B cell (primary cell): ENCODE measurements around the gene PDZRN4. TPM values are rescaled to one million over a fixed set of nuclear protein-coding genes. Genes with fewer than 3 reads are reported as not detected.
"Not testable (repeated sequence)": the region's sequence is repeated elsewhere in the genome, so short reads cannot be mapped to it uniquely, and the experiment has no call there.

Experiments
- ATAC-seq: fragments of 200-7000 bp; cut with Tn5 transposase; one replicate; pipeline ENCODE4 v1.10.0; 2021; ENCODE audit warnings: low read depth, mild to moderate bottlenecking, moderate number of reproducible peaks, moderate library complexity
- CTCF ChIA-PET: fragments of 350-600 bp; sonication (Branson Sonifier 250); formaldehyde crosslinking; loops from one replicate; lab custom pipeline; 2021; ENCODE audit warnings: antibody characterized with exemption, inconsistent platforms; lab: Charles Lee
- POLR2A ChIA-PET: fragments of 350-600 bp; sonication (Branson Sonifier 250); formaldehyde crosslinking; loops from one replicate; lab custom pipeline; 2021; ENCODE audit warnings: antibody characterized with exemption; lab: Charles Lee
- DNase-seq: peaks from one replicate; pipeline ENCODE4 v3.0.0; 2013
- H2AFZ ChIP-seq: 2 replicates; pipeline ENCODE4 v1.6.1; 2012; ENCODE audit warnings: mild to moderate bottlenecking, low read depth, low read length; ENCODE audit not compliant: insufficient read depth, poor library complexity, severe bottlenecking
- H3K27ac ChIP-seq, 2 donors: 1 replicate in 1 of 2; 2 replicates in 1 of 2; pipeline ENCODE4 v1.5.1; 2012 to 2013; ENCODE audit warnings: low read length in 2 of 2, mild to moderate bottlenecking in 2 of 2, moderate library complexity in 1 of 2
- H3K27me3 ChIP-seq, 4 experiments: fragments of 200-600 bp in 1 of 4; sonication (generic) in 1 of 4; replicated peaks in 1 of 4; 1 replicate in 2 of 4; 2 replicates in 2 of 4; pipeline versions ENCODE4 v1.6.1 to v1.7.0; 2013 to 2016; ENCODE audit warnings: low read length in 3 of 4, mild to moderate bottlenecking in 2 of 4, mixed read lengths in 1 of 4, moderate library complexity in 1 of 4; ENCODE audit not compliant: insufficient read depth in 4 of 4, control insufficient read depth in 3 of 4; ENCODE audit errors: control extremely low read depth in 1 of 4
- H3K36me3 ChIP-seq, 2 experiments: replicated peaks in 1 of 2; 1 replicate in 1 of 2; 2 replicates in 1 of 2; pipeline versions ENCODE4 v1.6.1 to v1.7.1; 2013; ENCODE audit warnings: low read length in 1 of 2; ENCODE audit not compliant: insufficient read depth in 2 of 2, control insufficient read depth in 1 of 2; ENCODE audit errors: control extremely low read depth in 1 of 2, extremely low read depth in 1 of 2
- H3K4me1 ChIP-seq, 2 donors: fragments of 200-600 bp in 1 of 2; sonication (generic) in 1 of 2; 1 replicate in 1 of 2; 2 replicates in 1 of 2; pipeline versions ENCODE4 v1.5.1 to v1.6.1; 2013 to 2017; ENCODE audit warnings: low read length in 2 of 2; ENCODE audit not compliant: control insufficient read depth in 2 of 2, insufficient read depth in 2 of 2
- H3K4me2 ChIP-seq: replicated peaks from 2 replicates; pipeline ENCODE3; 2012; ENCODE audit warnings: mild to moderate bottlenecking, low read depth, low read length; ENCODE audit not compliant: poor library complexity, severe bottlenecking
- H3K4me3 ChIP-seq, 5 experiments: fragments of 200-600 bp in 1 of 5; sonication (generic) in 1 of 5; 1 replicate in 3 of 5; 2 replicates in 2 of 5; pipeline versions ENCODE4 v1.5.1 to v1.7.0; 2011 to 2016; ENCODE audit warnings: low read length in 4 of 5, mild to moderate bottlenecking in 4 of 5, low read depth in 2 of 5, control low read depth in 1 of 5, moderate library complexity in 1 of 5; ENCODE audit not compliant: insufficient read depth in 1 of 5; ENCODE audit errors: control extremely low read depth in 1 of 5, extremely low read depth in 1 of 5
- H3K79me2 ChIP-seq: fragments of 200-600 bp; sonication (generic); one replicate; pipeline ENCODE4 v1.6.0; 2016; ENCODE audit warnings: low read length; ENCODE audit not compliant: control insufficient read depth, insufficient read depth
- H3K9ac ChIP-seq: fragments of 200-600 bp; sonication (generic); 2 replicates; pipeline ENCODE4 v1.6.1; 2017; ENCODE audit warnings: mild to moderate bottlenecking, low read length, moderate library complexity
- H3K9me3 ChIP-seq, 3 donors: one replicate each; pipeline versions ENCODE4 v1.6.1 to v1.7.1; 2013; ENCODE audit warnings: low read length in 2 of 3; ENCODE audit not compliant: control insufficient read depth in 2 of 3, insufficient read depth in 1 of 3; ENCODE audit errors: control extremely low read depth in 1 of 3
- H4K20me1 ChIP-seq: 2 replicates; pipeline ENCODE4 v1.6.0; 2012; ENCODE audit warnings: mild to moderate bottlenecking, low read length; ENCODE audit not compliant: insufficient read depth, control insufficient read depth, poor library complexity, severe bottlenecking
- H3K27ac Mint-ChIP-seq: one replicate; pipeline ENCODE4 v1.8.0; 2021; ENCODE audit warnings: mixed read lengths
- H3K27me3 Mint-ChIP-seq: one replicate; pipeline ENCODE4 v1.8.0; 2021; ENCODE audit warnings: mixed read lengths
- H3K4me1 Mint-ChIP-seq: one replicate; pipeline ENCODE4 v1.8.0; 2021; ENCODE audit warnings: mixed read lengths
- H3K4me3 Mint-ChIP-seq: one replicate; pipeline ENCODE4 v1.8.0; 2021; ENCODE audit warnings: mixed read lengths
- H3K9me3 Mint-ChIP-seq: one replicate; pipeline ENCODE4 v1.8.0; 2022; ENCODE audit warnings: mixed read lengths; ENCODE audit not compliant: insufficient read depth
- EZH2 ChIP-seq: IDR thresholded peaks from 2 replicates; pipeline ENCODE4 v1.6.1; 2012; ENCODE audit warnings: borderline replicate concordance, low read depth, mild to moderate bottlenecking, moderate library complexity, low read length; ENCODE audit not compliant: insufficient read depth, poor library complexity, severe bottlenecking
- WGBS: methylation state at CpG from one replicate; pipeline ENCODE4 v1.1.5; 2013; ENCODE audit warnings: missing lambda C conversion rate; ENCODE audit not compliant: insufficient coverage; 5-methylcytosine and 5-hydroxymethylcytosine counted together
- intact Hi-C: fragments of 100-400 bp; cut with micrococcal nuclease; formaldehyde crosslinking; loops from one replicate; pipeline ENCODE4 v1.10.0; 2022
- polyA plus RNA-seq: library from polyadenylated mRNA; depleted of rRNA; stranded (reverse); fragments of >200 nt; gene quantifications from 2 replicates; pipeline ENCODE4 v1.2.3, GENCODE V29; 2012
- total RNA-seq, 2 donors: library from RNA; stranded (reverse); fragments of 120-200 nt in 1 of 2; gene quantifications; 1 replicate in 1 of 2; 2 replicates in 1 of 2; pipeline versions ENCODE4 v1.2.3 to v1.2.4, GENCODE V29; 2013 to 2022
- TF ChIP-seq, protein P1 (sequence below): fragments of 200-600 bp; IDR thresholded peaks from one replicate; pipeline ENCODE4 v1.8.0; 2022; ENCODE audit warnings: antibody characterized with exemption, mild to moderate bottlenecking

Gene PDZRN4
- total and polyA plus RNA-seq, 2 donors (not counting 1 experiment from before 2014, with no cell fraction given) = not detected

DNA sequence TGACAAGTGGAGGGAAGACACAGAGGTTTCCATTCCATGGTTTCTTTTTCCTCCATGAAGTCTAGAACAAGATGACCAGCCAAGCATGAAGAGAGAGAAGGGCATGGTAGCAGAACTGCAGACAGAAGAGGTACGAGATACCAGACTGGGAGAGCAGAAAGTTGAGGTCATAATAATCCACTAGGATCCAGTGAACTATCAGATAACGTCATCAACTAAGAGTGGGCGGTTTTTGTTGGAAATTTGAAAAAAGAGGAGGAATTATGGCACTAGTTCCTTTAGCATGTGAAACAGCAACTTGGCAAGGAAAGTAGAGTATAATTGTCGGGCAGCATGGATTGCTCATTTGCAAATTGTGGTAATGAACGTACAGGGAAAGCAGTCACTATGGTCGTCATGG lies 357.6 kb downstream of the PDZRN4 start:
- H3K4me3 ChIP-seq = no peak overlapping the region
- H3K9ac ChIP-seq = no peak overlapping the region
- H3K9me3 ChIP-seq = no peaks in the 10 kb centered on the region
- intact Hi-C loops = no loop called here
- no peak for ATAC-seq
- H3K4me1 ChIP-seq = no peaks in the 10 kb centered on the region
- no peaks in the 10 kb centered on the region for H3K36me3 ChIP-seq
- DNase-seq = no peak
- H3K27me3 ChIP-seq = no peaks in the 10 kb centered on the region
- TF ChIP-seq EZH2 = no peak
- TF ChIP-seq, protein P1, sequence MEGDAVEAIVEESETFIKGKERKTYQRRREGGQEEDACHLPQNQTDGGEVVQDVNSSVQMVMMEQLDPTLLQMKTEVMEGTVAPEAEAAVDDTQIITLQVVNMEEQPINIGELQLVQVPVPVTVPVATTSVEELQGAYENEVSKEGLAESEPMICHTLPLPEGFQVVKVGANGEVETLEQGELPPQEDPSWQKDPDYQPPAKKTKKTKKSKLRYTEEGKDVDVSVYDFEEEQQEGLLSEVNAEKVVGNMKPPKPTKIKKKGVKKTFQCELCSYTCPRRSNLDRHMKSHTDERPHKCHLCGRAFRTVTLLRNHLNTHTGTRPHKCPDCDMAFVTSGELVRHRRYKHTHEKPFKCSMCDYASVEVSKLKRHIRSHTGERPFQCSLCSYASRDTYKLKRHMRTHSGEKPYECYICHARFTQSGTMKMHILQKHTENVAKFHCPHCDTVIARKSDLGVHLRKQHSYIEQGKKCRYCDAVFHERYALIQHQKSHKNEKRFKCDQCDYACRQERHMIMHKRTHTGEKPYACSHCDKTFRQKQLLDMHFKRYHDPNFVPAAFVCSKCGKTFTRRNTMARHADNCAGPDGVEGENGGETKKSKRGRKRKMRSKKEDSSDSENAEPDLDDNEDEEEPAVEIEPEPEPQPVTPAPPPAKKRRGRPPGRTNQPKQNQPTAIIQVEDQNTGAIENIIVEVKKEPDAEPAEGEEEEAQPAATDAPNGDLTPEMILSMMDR = no peak
- H2AFZ ChIP-seq = no peak overlapping the region
- no peak overlapping the region for H3K4me2 ChIP-seq
- Mint-ChIP-seq H3K27me3 (peaks cover 8% of the 10 kb centered on the region), H3K4me1 (no peaks in the 10 kb centered on the region), H3K9me3 (no peaks in the 10 kb centered on the region), H3K4me3 (no peak overlapping the region), H3K27ac (no peak overlapping the region)
- H4K20me1 ChIP-seq = no peaks in the 10 kb centered on the region
- ChIA-PET POLR2A (no interaction called here), CTCF (no interaction called here)
- WGBS = 91% methylated on average over 6 of the region's 6 CpGs
- H3K79me2 ChIP-seq = no peaks in the 10 kb centered on the region
- no peak overlapping the region for H3K27ac ChIP-seq

DNA sequence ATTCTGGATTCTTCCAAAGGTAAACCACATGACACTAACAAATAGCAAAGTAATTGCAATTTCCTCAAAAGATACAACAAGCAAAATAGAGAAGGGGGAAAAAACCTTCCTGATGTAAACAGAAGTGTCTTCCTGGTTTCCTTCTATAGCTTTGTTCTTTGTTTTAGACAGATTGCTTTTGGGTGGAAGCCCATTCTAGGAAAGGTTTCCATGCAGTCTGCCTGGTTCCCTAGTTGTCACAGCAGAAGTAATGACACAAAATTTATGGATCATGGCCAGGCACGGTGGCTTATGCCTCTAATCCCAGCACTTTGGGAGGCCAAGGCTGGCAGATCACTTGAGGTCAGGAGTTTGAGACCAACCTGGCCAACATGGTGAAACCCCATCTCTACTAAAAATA lies 359.0 kb downstream of the PDZRN4 start:
- H3K4me3 ChIP-seq, ATAC-seq, H3K9me3 Mint-ChIP-seq, CTCF ChIA-PET, H3K79me2 ChIP-seq, H2AFZ ChIP-seq, H3K27ac Mint-ChIP-seq, H3K4me1 ChIP-seq, H3K27me3 ChIP-seq, H3K9ac ChIP-seq, H3K4me2 ChIP-seq, H3K4me3 Mint-ChIP-seq, POLR2A ChIA-PET, H3K27ac ChIP-seq, H3K36me3 ChIP-seq, H4K20me1 ChIP-seq, H3K27me3 Mint-ChIP-seq, intact Hi-C loops, DNase-seq, H3K4me1 Mint-ChIP-seq, H3K9me3 ChIP-seq: not testable (repeated sequence)
- 100% methylated on average over 1 of the region's 1 CpG for WGBS
